ENCODE results near the gene KCNK10.
"Not testable (repeated sequence)": the region's sequence is repeated elsewhere in the genome, so short reads cannot be mapped to it uniquely, and the experiment has no call there.

KCNK10 gene

GRCh38 chr14:88264116-88264515 is 59.0 kb downstream of the KCNK10 start:
- no peak for DNase-seq

- DNase-seq: not testable (repeated sequence)
Measured at GRCh38 chr14:88261302-88261701, 61.8 kb downstream of the KCNK10 start.

- DNase-seq: no peak
Measured at GRCh38 chr14:88258021-88258420, 65.0 kb downstream of the KCNK10 start.

GRCh38 chr14:88256997-88257950 is 65.8 kb downstream of the KCNK10 start:
- no peak for DNase-seq

- DNase-seq: no peak
Measured at GRCh38 chr14:88255798-88256197, 67.3 kb downstream of the KCNK10 start.

GRCh38 chr14:88255196-88255595 is 67.9 kb downstream of the KCNK10 start:
- DNase-seq: no peak

GRCh38 chr14:88252498-88252897 is 70.6 kb downstream of the KCNK10 start:
- DNase-seq: no peak

GRCh38 chr14:88251650-88252049 is 71.4 kb downstream of the KCNK10 start:
- no peak for DNase-seq

- no peak for DNase-seq
Measured at GRCh38 chr14:88249266-88249665, 73.8 kb downstream of the KCNK10 start.

GRCh38 chr14:88248606-88249005 is 74.5 kb downstream of the KCNK10 start:
- no peak for DNase-seq

GRCh38 chr14:88247228-88247627 is 75.8 kb downstream of the KCNK10 start:
- DNase-seq: no peak

- DNase-seq: no peak
Measured at GRCh38 chr14:88245321-88245720, 77.7 kb downstream of the KCNK10 start.

- no peak for DNase-seq
Measured at GRCh38 chr14:88243946-88244345, 79.1 kb downstream of the KCNK10 start.

GRCh38 chr14:88242446-88242845 is 80.6 kb downstream of the KCNK10 start:
- DNase-seq: no peak

GRCh38 chr14:88241810-88242209 is 81.3 kb downstream of the KCNK10 start:
- no peak for DNase-seq

GRCh38 chr14:88234442-88234841 is 88.6 kb downstream of the KCNK10 start:
- DNase-seq: no peak

GRCh38 chr14:88233915-88234314 is 89.2 kb downstream of the KCNK10 start:
- no peak for DNase-seq

- DNase-seq: no peak
Measured at GRCh38 chr14:88232771-88233170, 90.3 kb downstream of the KCNK10 start.

GRCh38 chr14:88231603-88232002 is 91.5 kb downstream of the KCNK10 start:
- DNase-seq: no peak

- no peak for DNase-seq
Measured at GRCh38 chr14:88229428-88229827, 93.6 kb downstream of the KCNK10 start.

GRCh38 chr14:88228522-88229236 is 94.4 kb downstream of the KCNK10 start:
- no peak for DNase-seq

GRCh38 chr14:88227693-88228092 is 95.4 kb downstream of the KCNK10 start:
- no peak for DNase-seq

- DNase-seq: peak; percentile 7
Measured at GRCh38 chr14:88225721-88226120, 97.3 kb downstream of the KCNK10 start.
